ENCODE data around the gene ILF2.
A peak's percentile ranks its signal among the peaks of the same experiment; 100 is the strongest.

GRCh38 chr1:153617663-153618062 lies 53.1 kb downstream of the ILF2 start:
- TF ChIP-seq POLR2AphosphoS5 (IDR thresholded peaks at IDR 0.05; ENCODE audit: low read depth, low read length) (no peak), CTCF (IDR thresholded peaks at IDR 0.05) (peak; percentile 81), RCOR1 (IDR thresholded peaks at IDR 0.05; ENCODE audit: low read length) (no peak), MEF2A (IDR thresholded peaks at IDR 0.05; ENCODE audit: borderline replicate concordance, low read depth) (no peak), JUND (IDR thresholded peaks at IDR 0.05) (no peak), TCF12 (IDR thresholded peaks at IDR 0.05) (no peak), YY1 (IDR thresholded peaks at IDR 0.05; ENCODE audit: low read depth) (no peak), GABPA (IDR thresholded peaks at IDR 0.05; ENCODE audit: low read depth) (no peak), RAD21 (IDR thresholded peaks at IDR 0.05; ENCODE audit: low read length) (peak; percentile 64), NRF1 (IDR thresholded peaks at IDR 0.05; ENCODE audit: low read depth, low read length) (no peak)
- TF ChIP-seq, protein P1, sequence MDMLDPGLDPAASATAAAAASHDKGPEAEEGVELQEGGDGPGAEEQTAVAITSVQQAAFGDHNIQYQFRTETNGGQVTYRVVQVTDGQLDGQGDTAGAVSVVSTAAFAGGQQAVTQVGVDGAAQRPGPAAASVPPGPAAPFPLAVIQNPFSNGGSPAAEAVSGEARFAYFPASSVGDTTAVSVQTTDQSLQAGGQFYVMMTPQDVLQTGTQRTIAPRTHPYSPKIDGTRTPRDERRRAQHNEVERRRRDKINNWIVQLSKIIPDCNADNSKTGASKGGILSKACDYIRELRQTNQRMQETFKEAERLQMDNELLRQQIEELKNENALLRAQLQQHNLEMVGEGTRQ (IDR thresholded peaks at IDR 0.05; ENCODE audit: borderline replicate concordance, low read depth, low read length), result no peak
- TF ChIP-seq, protein P2, sequence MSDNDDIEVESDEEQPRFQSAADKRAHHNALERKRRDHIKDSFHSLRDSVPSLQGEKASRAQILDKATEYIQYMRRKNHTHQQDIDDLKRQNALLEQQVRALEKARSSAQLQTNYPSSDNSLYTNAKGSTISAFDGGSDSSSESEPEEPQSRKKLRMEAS (IDR thresholded peaks at IDR 0.05; ENCODE audit: low read depth), result peak; percentile 49; the same call in 1 of the 2 replicates
- TF ChIP-seq, protein P3, sequence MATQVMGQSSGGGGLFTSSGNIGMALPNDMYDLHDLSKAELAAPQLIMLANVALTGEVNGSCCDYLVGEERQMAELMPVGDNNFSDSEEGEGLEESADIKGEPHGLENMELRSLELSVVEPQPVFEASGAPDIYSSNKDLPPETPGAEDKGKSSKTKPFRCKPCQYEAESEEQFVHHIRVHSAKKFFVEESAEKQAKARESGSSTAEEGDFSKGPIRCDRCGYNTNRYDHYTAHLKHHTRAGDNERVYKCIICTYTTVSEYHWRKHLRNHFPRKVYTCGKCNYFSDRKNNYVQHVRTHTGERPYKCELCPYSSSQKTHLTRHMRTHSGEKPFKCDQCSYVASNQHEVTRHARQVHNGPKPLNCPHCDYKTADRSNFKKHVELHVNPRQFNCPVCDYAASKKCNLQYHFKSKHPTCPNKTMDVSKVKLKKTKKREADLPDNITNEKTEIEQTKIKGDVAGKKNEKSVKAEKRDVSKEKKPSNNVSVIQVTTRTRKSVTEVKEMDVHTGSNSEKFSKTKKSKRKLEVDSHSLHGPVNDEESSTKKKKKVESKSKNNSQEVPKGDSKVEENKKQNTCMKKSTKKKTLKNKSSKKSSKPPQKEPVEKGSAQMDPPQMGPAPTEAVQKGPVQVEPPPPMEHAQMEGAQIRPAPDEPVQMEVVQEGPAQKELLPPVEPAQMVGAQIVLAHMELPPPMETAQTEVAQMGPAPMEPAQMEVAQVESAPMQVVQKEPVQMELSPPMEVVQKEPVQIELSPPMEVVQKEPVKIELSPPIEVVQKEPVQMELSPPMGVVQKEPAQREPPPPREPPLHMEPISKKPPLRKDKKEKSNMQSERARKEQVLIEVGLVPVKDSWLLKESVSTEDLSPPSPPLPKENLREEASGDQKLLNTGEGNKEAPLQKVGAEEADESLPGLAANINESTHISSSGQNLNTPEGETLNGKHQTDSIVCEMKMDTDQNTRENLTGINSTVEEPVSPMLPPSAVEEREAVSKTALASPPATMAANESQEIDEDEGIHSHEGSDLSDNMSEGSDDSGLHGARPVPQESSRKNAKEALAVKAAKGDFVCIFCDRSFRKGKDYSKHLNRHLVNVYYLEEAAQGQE (IDR thresholded peaks at IDR 0.05; ENCODE audit: low read depth, low read length), result no peak

Measured in SK-N-SH (cell line).